Activated CD4-positive, alpha-beta memory T cell treated with anti-CD3 and anti-CD28 coated beads, Interleukin-2, amount 10 ng/mL, durations not matched to agents 7 days and 5 days (primary cell): Measurements from ENCODE around the gene CDKN2A. TPM values are rescaled to one million over a fixed set of nuclear protein-coding genes. Genes with fewer than 3 reads are reported as not detected.

Source experiments
- CTCF ChIA-PET: fragments of 350-600 bp; sonication (Branson Sonifier 250); formaldehyde crosslinking; loops from one replicate; lab custom pipeline; 2021; ENCODE audit warnings: antibody characterized with exemption, inconsistent platforms; lab: Charles Lee
- POLR2A ChIA-PET: fragments of 350-600 bp; sonication (Branson Sonifier 250); formaldehyde crosslinking; loops from one replicate; lab custom pipeline; 2021; ENCODE audit warnings: antibody characterized with exemption; lab: Charles Lee
- DNase-seq: peaks from one replicate; pipeline ENCODE4 v3.0.0-alpha.2; 2020
- H3K27ac Mint-ChIP-seq: one replicate; pipeline ENCODE4 v1.8.0; 2021; ENCODE audit warnings: mild to moderate bottlenecking, mixed read lengths
- H3K27me3 Mint-ChIP-seq: one replicate; pipeline ENCODE4 v1.8.0; 2021; ENCODE audit warnings: mixed read lengths
- H3K36me3 Mint-ChIP-seq: one replicate; pipeline ENCODE4 v1.8.0; 2021; ENCODE audit warnings: low read depth, mixed read lengths
- H3K4me1 Mint-ChIP-seq: one replicate; pipeline ENCODE4 v1.8.0; 2021; ENCODE audit warnings: mixed read lengths
- H3K4me3 Mint-ChIP-seq: one replicate; pipeline ENCODE4 v1.8.0; 2021; ENCODE audit warnings: mild to moderate bottlenecking, mixed read lengths
- H3K9me3 Mint-ChIP-seq: one replicate; pipeline ENCODE4 v1.8.0; 2021; ENCODE audit warnings: mixed read lengths
- total RNA-seq, 2 experiments: library from RNA; stranded (reverse); gene quantifications; one replicate each; pipeline ENCODE4 v1.2.3, GENCODE V29; 2021

Gene CDKN2A
- 10 to 100 TPM; 19.4 to 23.2 TPM for total RNA-seq

GRCh38 chr9:21993893-21994555 is at the start of gene CDKN2A:
Gene CDKN2A, minus strand, starts transcription at chr9:21994392.
- peaks cover 14% of the 10 kb centered on the region for H3K27me3 Mint-ChIP-seq
- peak within 1 kb of the TSS; percentile 98 for H3K27ac Mint-ChIP-seq
- ChIA-PET POLR2A (interaction anchor here (0.8 to 4.0 kb wide), 20 partner anchors 11 to 191 kb away, joined by 3 to 29 read pairs (median 5); partner anchors contain the start of gene CDKN2B), CTCF (interaction anchor here (0.6 to 8.3 kb wide), 9 partner anchors 13 to 192 kb away, joined by 3 to 72 read pairs (median 4); partner anchors contain the start of gene CDKN2B)
- peak; percentile 66 for DNase-seq
- H3K36me3 Mint-ChIP-seq = peaks cover 20% of the 10 kb centered on the region
- no peaks in the 10 kb centered on the region for H3K9me3 Mint-ChIP-seq
- peaks cover 36% of the 10 kb centered on the region for H3K4me1 Mint-ChIP-seq
- peak within 1 kb of the TSS; percentile 96 for H3K4me3 Mint-ChIP-seq

GRCh38 chr9:22043928-22044327 is 49.7 kb upstream of the CDKN2A start:
- DNase-seq = no peak
- peaks cover 34% of the 10 kb centered on the region for H3K27me3 Mint-ChIP-seq
- no peak overlapping the region for H3K27ac Mint-ChIP-seq
- CTCF ChIA-PET = interaction anchor here (0.9 to 4.9 kb wide), 2 partner anchors 36 to 234 kb away, joined by 3 to 21 read pairs; partner anchors contain the start of gene CDKN2B
- H3K4me3 Mint-ChIP-seq = no peak overlapping the region
- H3K9me3 Mint-ChIP-seq = no peaks in the 10 kb centered on the region
- H3K4me1 Mint-ChIP-seq = peaks cover 42% of the 10 kb centered on the region
- H3K36me3 Mint-ChIP-seq = peaks cover 7% of the 10 kb centered on the region
- POLR2A ChIA-PET = interaction anchor here (1.2 kb wide), 1 partner anchor 22 kb away, joined by 3 read pairs; no protein-coding TSS in a partner anchor

GRCh38 chr9:22041775-22042174 is 47.6 kb upstream of the CDKN2A start:
- H3K36me3 Mint-ChIP-seq = no peaks in the 10 kb centered on the region
- POLR2A ChIA-PET = interaction anchor here (1.0 to 3.7 kb wide), 5 partner anchors 9 to 75 kb away, joined by 3 to 13 read pairs (median 4); no protein-coding TSS in a partner anchor
- no peak overlapping the region for H3K27ac Mint-ChIP-seq
- H3K4me3 Mint-ChIP-seq = no peak overlapping the region
- CTCF ChIA-PET = interaction anchor here (0.9 to 8.1 kb wide), 6 partner anchors 12 to 230 kb away, joined by 3 to 60 read pairs (median 4); partner anchors contain the start of gene CDKN2B
- peaks cover 26% of the 10 kb centered on the region for H3K27me3 Mint-ChIP-seq
- H3K4me1 Mint-ChIP-seq = peaks cover 48% of the 10 kb centered on the region
- H3K9me3 Mint-ChIP-seq = no peaks in the 10 kb centered on the region
- DNase-seq = no peak

DNA sequence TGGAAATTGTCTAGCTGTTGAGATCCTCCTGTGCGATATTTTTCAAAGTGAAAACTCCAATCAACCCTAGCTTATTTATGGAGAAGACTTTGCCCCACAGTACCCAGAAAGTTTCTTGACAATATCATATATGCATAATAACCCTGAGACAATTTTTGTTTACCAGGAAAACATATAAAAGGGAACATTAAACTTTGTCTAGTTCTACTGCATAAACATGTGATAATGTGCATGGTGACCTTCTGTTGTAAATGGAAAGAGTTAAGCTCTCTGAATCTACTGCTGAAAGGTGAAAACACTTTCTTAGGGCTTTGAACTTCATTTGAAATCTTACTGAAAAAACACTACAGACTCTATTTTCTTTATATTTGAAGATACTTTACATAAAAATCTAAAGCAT is 47.2 kb upstream of the CDKN2A start:
- ChIA-PET CTCF (interaction anchor here (0.8 to 8.1 kb wide), 7 partner anchors 7 to 229 kb away, joined by 3 to 60 read pairs (median 4); partner anchors contain the start of gene CDKN2B), POLR2A (interaction anchor here (0.9 to 3.7 kb wide), 6 partner anchors 9 to 76 kb away, joined by 3 to 13 read pairs (median 4); no protein-coding TSS in a partner anchor)
- peaks cover 22% of the 10 kb centered on the region for H3K27me3 Mint-ChIP-seq
- DNase-seq = no peak
- H3K4me1 Mint-ChIP-seq = peaks cover 45% of the 10 kb centered on the region
- H3K4me3 Mint-ChIP-seq = no peak overlapping the region
- H3K27ac Mint-ChIP-seq = no peak overlapping the region
- no peaks in the 10 kb centered on the region for H3K36me3 Mint-ChIP-seq
- H3K9me3 Mint-ChIP-seq = no peaks in the 10 kb centered on the region

GRCh38 chr9:22040760-22041159 is 46.6 kb upstream of the CDKN2A start:
- H3K4me3 Mint-ChIP-seq = no peak overlapping the region
- peak overlapping the region; percentile 11 for H3K27ac Mint-ChIP-seq
- H3K27me3 Mint-ChIP-seq = peaks cover 22% of the 10 kb centered on the region
- POLR2A ChIA-PET = interaction anchor here (0.9 to 3.7 kb wide), 6 partner anchors 10 to 39 kb away, joined by 3 to 13 read pairs (median 6); no protein-coding TSS in a partner anchor
- peaks cover 46% of the 10 kb centered on the region for H3K4me1 Mint-ChIP-seq
- DNase-seq = no peak
- H3K36me3 Mint-ChIP-seq = no peaks in the 10 kb centered on the region
- H3K9me3 Mint-ChIP-seq = no peaks in the 10 kb centered on the region
- CTCF ChIA-PET = interaction anchor here (0.8 to 8.1 kb wide), 6 partner anchors 8 to 228 kb away, joined by 3 to 69 read pairs (median 14); partner anchors contain the start of gene CDKN2B

DNA sequence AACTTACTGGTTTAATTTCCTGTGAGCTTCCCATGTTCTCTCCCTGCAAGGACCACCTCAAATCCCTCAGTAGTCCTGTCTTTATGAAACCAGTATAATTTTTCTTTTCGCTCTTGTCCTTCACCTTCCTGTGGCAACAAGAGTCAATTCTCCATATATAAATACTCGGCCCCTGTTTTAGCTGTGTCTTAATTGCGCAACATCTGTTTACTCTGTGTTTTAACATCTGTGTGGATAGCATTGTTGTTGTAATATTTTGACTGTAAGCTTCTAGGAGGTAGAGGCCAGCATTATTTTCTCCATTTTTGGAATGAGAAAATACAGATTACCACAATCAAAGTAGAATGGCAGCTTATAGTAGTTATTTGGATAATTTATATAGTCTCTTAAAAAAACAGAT is 45.1 kb upstream of the CDKN2A start:
- H3K27ac Mint-ChIP-seq = no peak overlapping the region
- CTCF ChIA-PET = interaction anchor here (0.6 to 8.1 kb wide), 9 partner anchors 9 to 330 kb away, joined by 3 to 69 read pairs (median 4); partner anchors contain the start of gene CDKN2A
- no peaks in the 10 kb centered on the region for H3K36me3 Mint-ChIP-seq
- no peaks in the 10 kb centered on the region for H3K9me3 Mint-ChIP-seq
- POLR2A ChIA-PET = interaction anchor here (1.3 to 3.7 kb wide), 3 partner anchors 10 to 41 kb away, joined by 4 to 13 read pairs (median 11); no protein-coding TSS in a partner anchor
- peaks cover 20% of the 10 kb centered on the region for H3K27me3 Mint-ChIP-seq
- peaks cover 46% of the 10 kb centered on the region for H3K4me1 Mint-ChIP-seq
- DNase-seq = no peak
- H3K4me3 Mint-ChIP-seq = no peak overlapping the region

DNA sequence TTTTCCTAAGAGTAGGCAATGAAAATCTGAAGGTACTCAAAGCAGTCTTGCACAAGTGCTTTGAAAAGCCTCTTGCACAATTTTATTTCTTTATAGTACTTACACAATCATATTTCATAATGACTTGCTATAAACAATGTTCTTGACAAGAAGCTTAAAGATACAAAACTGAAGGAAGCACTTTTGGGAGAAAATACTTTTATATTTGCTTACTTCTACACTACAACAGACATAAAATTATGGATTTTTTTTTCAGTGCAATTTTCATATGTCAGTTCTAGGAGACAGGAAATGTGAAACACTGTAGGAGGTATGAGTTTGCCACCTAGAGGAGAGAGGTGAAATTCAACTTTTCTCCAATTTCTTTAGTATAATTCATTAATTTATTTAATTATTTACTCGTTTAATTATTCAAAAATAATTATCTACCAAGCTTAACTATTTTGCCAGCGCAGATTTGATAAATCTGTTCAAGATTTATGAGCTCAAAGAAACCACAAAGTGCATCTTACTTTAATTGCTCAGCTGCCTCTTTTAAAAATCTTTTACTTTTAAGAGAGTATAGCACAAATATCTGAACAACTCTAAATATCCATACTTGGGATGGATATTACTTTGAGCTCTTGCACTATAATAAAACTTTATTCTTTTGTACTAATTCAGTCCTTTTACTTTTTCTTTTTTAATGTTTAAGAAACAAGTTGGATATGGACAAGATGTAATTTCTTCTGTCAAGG is 43.9 kb upstream of the CDKN2A start:
- H3K9me3 Mint-ChIP-seq = no peaks in the 10 kb centered on the region
- H3K27ac Mint-ChIP-seq = no peak overlapping the region
- no peak for DNase-seq
- H3K27me3 Mint-ChIP-seq = peaks cover 21% of the 10 kb centered on the region
- H3K36me3 Mint-ChIP-seq = peaks cover 3% of the 10 kb centered on the region
- ChIA-PET CTCF (interaction anchor here (0.6 to 8.1 kb wide), 21 partner anchors 9 to 329 kb away, joined by 3 to 69 read pairs (median 4); partner anchors contain the start of genes CDKN2A and CDKN2B), POLR2A (interaction anchor here (0.9 to 1.6 kb wide), 3 partner anchors 29 to 44 kb away, joined by 3 to 8 read pairs (median 7); partner anchors contain the start of genes CDKN2A, CDKN2B and CDKN2B-AS1)
- peaks cover 44% of the 10 kb centered on the region for H3K4me1 Mint-ChIP-seq
- no peak overlapping the region for H3K4me3 Mint-ChIP-seq

GRCh38 chr9:22036866-22037626 is 42.9 kb upstream of the CDKN2A start:
- H3K4me3 Mint-ChIP-seq = no peak overlapping the region
- ChIA-PET CTCF (interaction anchor here (0.6 to 8.1 kb wide), 16 partner anchors 8 to 224 kb away, joined by 3 to 69 read pairs (median 4); partner anchors contain the start of gene CDKN2B), POLR2A (interaction anchor here (1.2 to 1.6 kb wide), 2 partner anchors 28 to 43 kb away, joined by 7 to 8 read pairs; partner anchors contain the start of genes CDKN2A, CDKN2B and CDKN2B-AS1)
- no peak for DNase-seq
- H3K9me3 Mint-ChIP-seq = no peaks in the 10 kb centered on the region
- H3K27me3 Mint-ChIP-seq = peaks cover 18% of the 10 kb centered on the region
- H3K4me1 Mint-ChIP-seq = peaks cover 44% of the 10 kb centered on the region
- peaks cover 3% of the 10 kb centered on the region for H3K36me3 Mint-ChIP-seq
- H3K27ac Mint-ChIP-seq = no peak overlapping the region

- no peak overlapping the region for H3K4me3 Mint-ChIP-seq
- ChIA-PET CTCF (interaction anchor here (1.3 to 8.1 kb wide), 4 partner anchors 27 to 223 kb away, joined by 3 to 69 read pairs (median 52); partner anchors contain the start of gene CDKN2B), POLR2A (interaction anchor here (0.7 to 2.9 kb wide), 3 partner anchors 27 to 222 kb away, joined by 3 to 10 read pairs (median 4); partner anchors contain the start of genes CDKN2A, CDKN2B and CDKN2B-AS1)
- no peak overlapping the region for H3K27ac Mint-ChIP-seq
- DNase-seq = no peak
- peaks cover 3% of the 10 kb centered on the region for H3K36me3 Mint-ChIP-seq
- H3K4me1 Mint-ChIP-seq = peaks cover 29% of the 10 kb centered on the region
- H3K9me3 Mint-ChIP-seq = no peaks in the 10 kb centered on the region
- peaks cover 14% of the 10 kb centered on the region for H3K27me3 Mint-ChIP-seq
Observed at GRCh38 chr9:22035591-22036011, 41.4 kb upstream of the CDKN2A start.

GRCh38 chr9:22033012-22033630 is 38.9 kb upstream of the CDKN2A start:
- Mint-ChIP-seq H3K4me1 (peaks cover 30% of the 10 kb centered on the region), H3K4me3 (no peak overlapping the region), H3K9me3 (no peaks in the 10 kb centered on the region), H3K27me3 (peaks cover 16% of the 10 kb centered on the region), H3K36me3 (peaks cover 3% of the 10 kb centered on the region), H3K27ac (no peak overlapping the region)
- CTCF ChIA-PET = no interaction called here
- no peak for DNase-seq
- POLR2A ChIA-PET = no interaction called here
